ENCODE data around the gene PEX14. TPM values are rescaled to one million over a fixed set of nuclear protein-coding genes. Genes with fewer than 3 reads are reported as not detected.

PEX14 gene
- total RNA-seq, 2 donors from 2014 or later: 24.3 to 26.0 TPM

DNA sequence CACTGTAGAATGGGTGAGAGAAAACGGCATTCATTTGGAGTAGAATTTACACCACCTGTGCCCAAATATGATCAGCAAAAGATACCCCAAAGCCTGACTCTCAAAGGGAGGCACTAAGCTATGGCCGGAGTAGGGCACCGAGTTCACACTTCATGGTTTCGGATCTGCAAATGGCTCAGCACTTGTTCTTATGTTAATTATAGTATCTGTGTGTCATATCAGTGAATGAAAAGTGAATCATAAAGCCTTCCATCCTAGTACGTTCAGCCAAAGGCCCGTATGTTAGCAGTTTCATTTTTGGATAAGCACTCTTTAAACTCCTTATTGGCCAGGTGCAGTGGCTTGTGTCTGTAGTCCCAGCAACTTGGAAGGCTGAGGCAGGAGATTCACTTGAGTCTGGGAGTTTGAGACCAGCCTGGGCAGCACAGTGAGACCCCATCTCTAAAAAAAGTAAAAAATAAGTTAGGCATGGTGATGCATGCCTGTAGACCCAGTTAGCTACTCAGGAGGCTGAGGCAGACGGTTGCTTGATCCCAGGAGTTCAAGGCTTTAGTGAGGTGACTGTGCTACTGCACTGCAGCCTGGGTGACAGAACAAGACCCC is 29.9 kb upstream of the PEX14 start:
- no peak for DNase-seq
- Mint-ChIP-seq H3K4me1 (no peaks in the 10 kb centered on the region), H3K4me3 (no peak overlapping the region), H3K27ac (no peak overlapping the region), H3K36me3 (ENCODE audit: low read depth) (peaks cover 20% of the 10 kb centered on the region), H3K27me3 (ENCODE audit: insufficient read depth) (no peaks in the 10 kb centered on the region), H3K9me3 (no peaks in the 10 kb centered on the region)
- no peaks in the 10 kb centered on the region for H3K9me3 ChIP-seq (ENCODE audit: control insufficient read depth, low read length)
- 91 to 97% methylated on average over 6 to 7 of the region's 7 CpGs for WGBS, 2 experiments (ENCODE audit: insufficient coverage in 1 of 2, insufficient read length in 1 of 2)
- H3K4me3 ChIP-seq (ENCODE audit: low read length): no peak overlapping the region
- no peaks in the 10 kb centered on the region for H3K27me3 ChIP-seq (ENCODE audit: control insufficient read depth, insufficient read depth, low read length, poor library complexity, severe bottlenecking)
- no peaks in the 10 kb centered on the region for H3K4me1 ChIP-seq (ENCODE audit: control insufficient read depth, insufficient read depth, low read length)
- H3K9ac ChIP-seq (ENCODE audit: extremely low read depth, low read length, poor library complexity, severe bottlenecking): no peak overlapping the region
- peaks cover 22% of the 10 kb centered on the region for H3K36me3 ChIP-seq (ENCODE audit: control insufficient read depth, insufficient read depth, low read length)
- no peak overlapping the region for H3K27ac ChIP-seq (ENCODE audit: low read depth, low read length)
- TF ChIP-seq, protein P1, sequence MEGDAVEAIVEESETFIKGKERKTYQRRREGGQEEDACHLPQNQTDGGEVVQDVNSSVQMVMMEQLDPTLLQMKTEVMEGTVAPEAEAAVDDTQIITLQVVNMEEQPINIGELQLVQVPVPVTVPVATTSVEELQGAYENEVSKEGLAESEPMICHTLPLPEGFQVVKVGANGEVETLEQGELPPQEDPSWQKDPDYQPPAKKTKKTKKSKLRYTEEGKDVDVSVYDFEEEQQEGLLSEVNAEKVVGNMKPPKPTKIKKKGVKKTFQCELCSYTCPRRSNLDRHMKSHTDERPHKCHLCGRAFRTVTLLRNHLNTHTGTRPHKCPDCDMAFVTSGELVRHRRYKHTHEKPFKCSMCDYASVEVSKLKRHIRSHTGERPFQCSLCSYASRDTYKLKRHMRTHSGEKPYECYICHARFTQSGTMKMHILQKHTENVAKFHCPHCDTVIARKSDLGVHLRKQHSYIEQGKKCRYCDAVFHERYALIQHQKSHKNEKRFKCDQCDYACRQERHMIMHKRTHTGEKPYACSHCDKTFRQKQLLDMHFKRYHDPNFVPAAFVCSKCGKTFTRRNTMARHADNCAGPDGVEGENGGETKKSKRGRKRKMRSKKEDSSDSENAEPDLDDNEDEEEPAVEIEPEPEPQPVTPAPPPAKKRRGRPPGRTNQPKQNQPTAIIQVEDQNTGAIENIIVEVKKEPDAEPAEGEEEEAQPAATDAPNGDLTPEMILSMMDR (conservative IDR thresholded peaks at IDR 0.05): no peak

DNA sequence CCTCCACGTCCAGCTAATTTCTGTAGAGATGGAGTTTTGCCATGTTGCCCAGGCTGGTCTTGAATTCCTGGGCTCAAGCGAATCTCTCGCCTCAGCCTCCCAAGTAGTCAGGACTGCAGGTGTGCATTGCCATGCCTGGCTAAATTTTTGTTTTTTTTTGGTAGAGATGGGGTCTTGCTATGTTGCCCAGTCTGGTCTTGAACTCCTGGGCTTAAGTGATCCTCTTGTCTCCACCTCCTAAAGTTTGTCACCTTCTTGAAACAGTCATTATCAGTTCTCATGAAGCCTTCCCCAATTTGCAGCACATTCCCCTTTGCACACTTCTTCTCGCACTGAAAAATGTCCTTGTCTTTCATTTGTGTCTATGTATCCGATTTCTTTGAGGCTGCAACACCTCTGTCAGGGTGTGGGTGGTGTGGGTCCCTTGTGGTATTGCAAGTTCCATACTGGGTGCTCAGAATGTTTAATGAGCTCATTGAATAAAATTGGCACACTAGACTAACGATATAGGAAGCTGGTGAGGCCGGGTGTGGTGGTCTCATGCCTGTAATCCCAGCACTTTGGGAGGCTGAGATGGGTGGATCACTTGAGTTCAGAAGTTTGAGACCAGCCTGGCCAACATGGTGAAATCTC is 27.8 kb upstream of the PEX14 start:
- Mint-ChIP-seq H3K27me3 (ENCODE audit: insufficient read depth) (no peaks in the 10 kb centered on the region), H3K4me3 (no peak overlapping the region), H3K9me3 (no peaks in the 10 kb centered on the region), H3K36me3 (ENCODE audit: low read depth) (peaks cover 14% of the 10 kb centered on the region), H3K4me1 (peaks cover 8% of the 10 kb centered on the region), H3K27ac (no peak overlapping the region)
- WGBS, 2 experiments (ENCODE audit: insufficient coverage in 1 of 2, insufficient read length in 1 of 2): 97 to 98% methylated on average over 6 to 7 of the region's 7 CpGs
- Histone ChIP-seq H3K27ac (ENCODE audit: low read depth, low read length) (no peak overlapping the region), H3K9me3 (ENCODE audit: control insufficient read depth, low read length) (no peaks in the 10 kb centered on the region), H3K27me3 (ENCODE audit: control insufficient read depth, insufficient read depth, low read length, poor library complexity, severe bottlenecking) (no peaks in the 10 kb centered on the region), H3K9ac (ENCODE audit: extremely low read depth, low read length, poor library complexity, severe bottlenecking) (no peak overlapping the region), H3K36me3 (ENCODE audit: control insufficient read depth, insufficient read depth, low read length) (peaks cover 16% of the 10 kb centered on the region), H3K4me3 (ENCODE audit: low read length) (no peak overlapping the region), H3K4me1 (ENCODE audit: control insufficient read depth, insufficient read depth, low read length) (no peaks in the 10 kb centered on the region)
- TF ChIP-seq, protein P1 (conservative IDR thresholded peaks at IDR 0.05): no peak
- DNase-seq: no peak

DNA sequence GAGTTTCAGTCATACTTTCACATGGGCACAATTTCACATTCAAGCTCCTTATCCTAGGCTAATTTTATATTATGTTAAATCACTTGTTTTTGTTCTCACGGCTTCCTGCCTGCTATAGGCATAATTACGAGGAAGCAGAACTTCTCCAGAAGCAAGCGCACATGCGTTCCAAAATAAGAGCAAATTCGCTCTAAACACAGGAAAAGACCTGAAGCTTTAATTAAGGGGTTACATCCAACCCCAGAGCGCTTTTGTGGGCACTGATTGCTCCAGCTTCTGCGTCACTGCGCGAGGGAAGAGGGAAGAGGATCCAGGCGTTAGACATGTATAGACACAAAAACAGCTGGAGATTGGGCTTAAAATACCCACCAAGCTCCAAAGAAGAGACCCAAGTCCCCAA is 25.0 kb upstream of the PEX14 start, which contains the start of gene CORT:
Gene CORT (plus strand): TSS at position 281 of the 400 bp plus-strand sequence. CDS start 193 bp downstream, outside the sequence.
- no peak within 1 kb of the TSS for H3K4me3 Mint-ChIP-seq
- no peak for DNase-seq
- peaks cover 2% of the 10 kb centered on the region for H3K9me3 Mint-ChIP-seq

More for the DNA sequence above, 25.0 kb upstream of the PEX14 start, which contains the start of gene CORT:
- H3K4me3 ChIP-seq (ENCODE audit: low read length): no peak within 1 kb of the TSS
- H3K27ac ChIP-seq (ENCODE audit: low read depth, low read length): no peak within 1 kb of the TSS
- peaks cover 19% of the 10 kb centered on the region for H3K36me3 Mint-ChIP-seq (ENCODE audit: low read depth)
- H3K4me1 ChIP-seq (ENCODE audit: control insufficient read depth, insufficient read depth, low read length): no peaks in the 10 kb centered on the region
- H3K36me3 ChIP-seq (ENCODE audit: control insufficient read depth, insufficient read depth, low read length): peaks cover 7% of the 10 kb centered on the region
- H3K27me3 ChIP-seq (ENCODE audit: control insufficient read depth, insufficient read depth, low read length, poor library complexity, severe bottlenecking): no peaks in the 10 kb centered on the region
- H3K4me1 Mint-ChIP-seq: peaks cover 8% of the 10 kb centered on the region
- TF ChIP-seq, protein P1 (conservative IDR thresholded peaks at IDR 0.05): no peak
- no peak within 1 kb of the TSS for H3K9ac ChIP-seq (ENCODE audit: extremely low read depth, low read length, poor library complexity, severe bottlenecking)
- H3K27me3 Mint-ChIP-seq (ENCODE audit: insufficient read depth): no peaks in the 10 kb centered on the region
- H3K27ac Mint-ChIP-seq: peak within 1 kb of the TSS; percentile 58
- peaks cover 5% of the 10 kb centered on the region for H3K9me3 ChIP-seq (ENCODE audit: control insufficient read depth, low read length)
- WGBS, 2 experiments (ENCODE audit: insufficient coverage in 1 of 2, insufficient read length in 1 of 2): 90 to 95% methylated on average over 9 to 10 of the region's 10 CpGs

All from endodermal cell (in vitro differentiated cells).